AG10803 (cell line): ENCODE results near the gene PNN.
"Not testable (repeated sequence)": the region's sequence is repeated elsewhere in the genome, so short reads cannot be mapped to it uniquely, and the experiment has no call there.

Source experiments
- DNase-seq: peaks from one replicate; pipeline ENCODE4 v3.0.0; 2010; ENCODE audit warnings: low read depth
- H3K4me3 ChIP-seq: 2 replicates; pipeline ENCODE4 v1.5.1; 2011; ENCODE audit warnings: mild to moderate bottlenecking, low read length, control low read depth
- TF ChIP-seq, protein P1 (sequence below): conservative IDR thresholded peaks from 2 replicates; pipeline ENCODE4 v1.5.1; 2011; ENCODE audit warnings: mild to moderate bottlenecking, low read length, control low read depth, inconsistent platforms

Gene PNN

DNA sequence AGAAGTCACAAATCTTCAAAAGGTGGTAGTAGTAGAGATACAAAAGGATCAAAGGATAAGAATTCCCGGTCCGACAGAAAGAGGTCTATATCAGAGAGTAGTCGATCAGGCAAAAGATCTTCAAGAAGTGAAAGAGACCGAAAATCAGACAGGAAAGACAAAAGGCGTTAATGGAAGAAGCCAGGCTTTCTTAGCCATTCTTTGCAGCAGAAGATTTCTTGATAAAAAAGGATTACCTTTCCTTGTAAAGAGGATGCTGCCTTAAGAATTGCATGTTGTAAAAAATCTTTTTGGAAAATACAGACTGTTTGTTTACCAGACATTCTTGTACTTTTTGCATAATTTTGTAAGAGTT lies 6.6 kb downstream of the PNN start:
- no peak overlapping the region for H3K4me3 ChIP-seq
- TF ChIP-seq, protein P1, sequence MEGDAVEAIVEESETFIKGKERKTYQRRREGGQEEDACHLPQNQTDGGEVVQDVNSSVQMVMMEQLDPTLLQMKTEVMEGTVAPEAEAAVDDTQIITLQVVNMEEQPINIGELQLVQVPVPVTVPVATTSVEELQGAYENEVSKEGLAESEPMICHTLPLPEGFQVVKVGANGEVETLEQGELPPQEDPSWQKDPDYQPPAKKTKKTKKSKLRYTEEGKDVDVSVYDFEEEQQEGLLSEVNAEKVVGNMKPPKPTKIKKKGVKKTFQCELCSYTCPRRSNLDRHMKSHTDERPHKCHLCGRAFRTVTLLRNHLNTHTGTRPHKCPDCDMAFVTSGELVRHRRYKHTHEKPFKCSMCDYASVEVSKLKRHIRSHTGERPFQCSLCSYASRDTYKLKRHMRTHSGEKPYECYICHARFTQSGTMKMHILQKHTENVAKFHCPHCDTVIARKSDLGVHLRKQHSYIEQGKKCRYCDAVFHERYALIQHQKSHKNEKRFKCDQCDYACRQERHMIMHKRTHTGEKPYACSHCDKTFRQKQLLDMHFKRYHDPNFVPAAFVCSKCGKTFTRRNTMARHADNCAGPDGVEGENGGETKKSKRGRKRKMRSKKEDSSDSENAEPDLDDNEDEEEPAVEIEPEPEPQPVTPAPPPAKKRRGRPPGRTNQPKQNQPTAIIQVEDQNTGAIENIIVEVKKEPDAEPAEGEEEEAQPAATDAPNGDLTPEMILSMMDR = no peak
- DNase-seq = no peak

DNA sequence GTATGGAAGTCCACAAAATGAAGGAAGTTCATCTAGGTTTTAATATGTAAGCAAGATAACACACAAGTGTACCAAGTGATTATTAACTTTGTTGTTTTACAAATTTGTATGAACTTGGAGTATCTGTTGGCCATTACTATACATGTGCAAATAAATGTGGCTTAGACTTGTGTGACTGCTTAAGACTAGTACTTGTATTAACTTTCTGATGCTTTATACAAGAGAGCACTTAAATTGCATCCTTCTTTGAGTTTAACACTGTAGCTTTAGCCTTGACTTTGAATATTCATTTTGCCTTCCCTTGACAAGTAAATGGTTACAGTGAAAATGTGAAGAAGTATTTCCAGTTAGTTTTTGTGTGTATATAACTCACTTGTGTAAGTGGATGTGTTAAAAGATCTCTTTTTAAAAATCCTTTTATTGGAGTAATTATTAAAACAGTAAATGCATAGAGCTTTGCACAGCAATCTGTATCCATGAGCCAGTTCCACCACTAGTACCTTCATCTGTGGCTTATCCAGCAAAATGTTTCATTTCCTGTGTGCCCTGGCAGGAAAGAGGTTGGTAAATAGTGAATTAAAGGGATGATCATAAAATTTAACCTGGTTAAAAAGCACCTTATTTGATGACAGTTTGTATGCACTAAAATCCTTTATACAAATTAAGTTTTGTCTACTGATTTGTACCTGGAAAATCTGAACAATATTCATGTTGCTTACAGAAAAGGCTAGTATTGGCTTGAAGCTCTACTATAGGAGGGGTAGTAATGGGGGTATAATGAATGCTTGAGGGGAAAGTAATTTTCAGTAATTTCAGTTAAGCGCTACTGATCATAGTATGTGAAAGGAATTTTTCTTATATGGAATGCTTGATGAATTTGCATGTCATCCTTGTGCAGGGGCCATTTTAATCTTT lies 8.0 kb downstream of the PNN start:
- TF ChIP-seq, protein P1 = no peak
- no peak overlapping the region for H3K4me3 ChIP-seq

GRCh38 chr14:39183685-39184003 lies 8.6 kb downstream of the PNN start:
- DNase-seq, H3K4me3 ChIP-seq: not testable (repeated sequence)

More for the DNA sequence above, 8.0 kb downstream of the PNN start:
- DNase-seq = no peak

GRCh38 chr14:39184628-39185255 lies 9.7 kb downstream of the PNN start:
- no peak overlapping the region for H3K4me3 ChIP-seq
- DNase-seq = no peak
- TF ChIP-seq, protein P1 = no peak

- no peak overlapping the region for H3K4me3 ChIP-seq
- DNase-seq = no peak
- TF ChIP-seq, protein P1 = no peak
Measured at GRCh38 chr14:39185256-39186049, 10.4 kb downstream of the PNN start.

DNA sequence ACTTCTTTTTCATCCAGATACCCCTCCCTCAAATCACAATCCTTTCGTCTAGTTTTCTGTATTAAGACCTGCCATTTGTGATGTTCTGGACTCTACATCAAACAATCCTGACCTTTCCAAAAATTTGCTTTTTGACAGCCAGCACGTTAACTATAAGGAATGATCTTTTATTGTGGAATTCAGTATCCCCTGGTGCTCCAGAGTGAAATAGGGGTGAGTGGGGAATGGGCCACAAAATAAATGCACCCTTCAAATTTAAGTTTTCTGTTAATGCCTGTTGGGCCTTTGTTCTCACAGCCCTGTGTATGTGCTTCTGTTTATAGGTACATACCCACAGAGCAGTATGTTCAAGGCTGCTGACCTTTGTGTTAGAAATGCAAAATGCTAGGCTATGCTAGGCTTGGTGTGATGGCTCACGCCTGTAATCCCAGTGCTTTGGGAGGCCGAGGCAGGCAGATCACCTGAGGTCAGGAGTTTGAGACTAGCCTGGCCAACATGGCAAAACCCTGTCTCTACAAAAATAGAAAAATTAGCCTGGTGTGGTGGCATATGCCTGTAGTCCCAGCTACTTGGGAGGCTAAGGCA lies 12.0 kb downstream of the PNN start:
- H3K4me3 ChIP-seq = no peak overlapping the region
- no peak for DNase-seq
- TF ChIP-seq, protein P1 = no peak
